Right atrium auricular region (tissue), 2 donors: ENCODE results near the gene TAS2R41. TPM values are rescaled to one million over a fixed set of nuclear protein-coding genes. Genes with fewer than 3 reads are reported as not detected.
"Not testable (repeated sequence)": the region's sequence is repeated elsewhere in the genome, so short reads cannot be mapped to it uniquely, and the experiment has no call there.

Experiments
- DNase-seq: peaks from one replicate; pipeline ENCODE4 v3.0.0-alpha.2; 2019; ENCODE audit warnings: low spot score
- H3K27ac ChIP-seq, 2 donors: fragments of 200-600 bp; sonication (generic); 1 replicate in 1 of 2; 2 replicates in 1 of 2; pipeline ENCODE4 v1.5.1; 2016 to 2019
- H3K27me3 ChIP-seq, 2 donors: fragments of 200-600 bp; sonication (generic); one replicate each; pipeline versions ENCODE4 v1.5.1 to v1.6.0; 2017 to 2019
- H3K36me3 ChIP-seq: fragments of 200-600 bp; sonication (generic); one replicate; pipeline ENCODE4 v1.5.1; 2016
- H3K4me1 ChIP-seq, 2 donors: fragments of 200-600 bp; sonication (generic); one replicate each; pipeline versions ENCODE4 v1.5.1 to v1.6.0; 2017 to 2019
- H3K4me3 ChIP-seq, 2 donors: fragments of 200-600 bp; sonication (generic); 1 replicate in 1 of 2; 2 replicates in 1 of 2; pipeline ENCODE4 v1.5.1; 2017 to 2019; ENCODE audit warnings: mild to moderate bottlenecking in 1 of 2, moderate library complexity in 1 of 2
- H3K9me3 ChIP-seq, 2 donors: fragments of 200-600 bp; sonication (generic); one replicate each; pipeline ENCODE4 v1.5.1; 2019
- CTCF ChIP-seq, 2 donors: fragments of 200-600 bp; sonication (generic); IDR thresholded peaks; one replicate each; pipeline ENCODE4 v1.5.1; 2019; ENCODE audit warnings: antibody characterized with exemption in 2 of 2
- total RNA-seq, 2 donors: library from RNA; depleted of rRNA; stranded (reverse); fragments of >200 nt; gene quantifications; one replicate each; pipeline ENCODE4 v1.1.0, GENCODE V29; 2016

Gene TAS2R41
- total RNA-seq, 2 donors from 2014 or later: not detected

- no peaks in the 10 kb centered on the region for H3K9me3 ChIP-seq
- peaks cover 0 to 9% of the 10 kb centered on the region in 2 donors for H3K4me1 ChIP-seq
- no peak for DNase-seq
- no peak for TF ChIP-seq CTCF (IDR thresholded peaks at IDR 0.05)
- no peaks in the 10 kb centered on the region for H3K27me3 ChIP-seq
- H3K27ac ChIP-seq: no peak overlapping the region
- H3K4me3 ChIP-seq: no peak overlapping the region
- H3K36me3 ChIP-seq: no peaks in the 10 kb centered on the region
Measured at GRCh38 chr7:143519411-143520131, 41.9 kb downstream of the TAS2R41 start.

GRCh38 chr7:143522309-143522916 lies 44.7 kb downstream of the TAS2R41 start:
- H3K27me3 ChIP-seq, H3K36me3 ChIP-seq, H3K27ac ChIP-seq, H3K9me3 ChIP-seq, H3K4me3 ChIP-seq, DNase-seq, H3K4me1 ChIP-seq: not testable (repeated sequence)

Other genes with a start within 250 kb of the TAS2R41 start
- 100 to 1,000 TPM; 169 to 270 TPM for gene GSTK1, start 214.4 kb upstream of the TAS2R41 start, total RNA-seq
- 10 to 100 TPM in 1 of 2 donors, 1 to 10 TPM in 1; 7.8 to 12.3 TPM for gene TMEM139, start 192.9 kb upstream of the TAS2R41 start, total RNA-seq
- 1 to 10 TPM; 5.2 to 7.6 TPM for gene CASP2, start 189.5 kb upstream of the TAS2R41 start, total RNA-seq
- not detected for gene CLCN1, start 161.8 kb upstream of the TAS2R41 start, total RNA-seq
- under 1 TPM; 0.08 to 0.48 TPM for gene FAM131B, start 115.2 kb upstream of the TAS2R41 start, total RNA-seq
- 10 to 100 TPM; 48.3 to 93.7 TPM for gene ZYX, start 96.5 kb upstream of the TAS2R41 start, total RNA-seq
- gene EPHA1, start 69.0 kb upstream of the TAS2R41 start, total RNA-seq: under 1 TPM in 1 of 2 donors, not detected in 1; 0.71 TPM
- not detected for gene TAS2R60, start 34.4 kb upstream of the TAS2R41 start, total RNA-seq
- not detected for gene CTAGE15, start 93.9 kb downstream of the TAS2R41 start, total RNA-seq
- gene TCAF2, start 143.1 kb downstream of the TAS2R41 start, total RNA-seq: 1 to 10 TPM in 1 of 2 donors, under 1 TPM in 1; 0.19 to 1.4 TPM